SK-N-SH (cell line): ENCODE data around the gene LOXHD1. TPM values are rescaled to one million over a fixed set of nuclear protein-coding genes. Genes with fewer than 3 reads are reported as not detected.

Source experiments
- CTCF ChIA-PET: fragments of 300-600, 350-600 bp; formaldehyde crosslinking; extraction: SDS; loops from one replicate; lab custom pipeline; 2021; lab: Yijun Ruan, JAX
- POLR2A ChIA-PET: fragments of 350-600 bp; sonication (Branson Sonifier 250); formaldehyde crosslinking; extraction: SDS; loops from one replicate; lab custom pipeline; 2020; ENCODE audit warnings: antibody characterized with exemption, inconsistent platforms; lab: Yijun Ruan, JAX
- DNase-seq: peaks from one replicate; pipeline ENCODE4 v3.0.0; 2012
- H2AFZ ChIP-seq: fragments of 200-600 bp; sonication (generic); 2 replicates; pipeline ENCODE4 v1.8.1; 2016; ENCODE audit warnings: antibody characterized with exemption, mild to moderate bottlenecking, low read depth
- H3F3A ChIP-seq: fragments of 200-600 bp; sonication (generic); replicated peaks from 2 replicates; pipeline ENCODE3; 2016; ENCODE audit warnings: antibody characterized with exemption, mild to moderate bottlenecking; ENCODE audit not compliant: insufficient read depth
- H3K27ac ChIP-seq, 2 experiments: fragments of 200-500 bp in 1 of 2; fragments of 200-600 bp in 1 of 2; sonication (Bioruptor generic) in 1 of 2; sonication (generic), shearing (Covaris generic) in 1 of 2; 2 replicates each; pipeline versions ENCODE4 v1.5.1 to v1.6.1; 2014 to 2016; ENCODE audit warnings: low read depth in 2 of 2, inconsistent platforms in 1 of 2, low read length in 1 of 2, mild to moderate bottlenecking in 1 of 2, mixed read lengths in 1 of 2
- H3K27me3 ChIP-seq: fragments of 200-600 bp; sonication (generic), shearing (Covaris generic); 2 replicates; pipeline ENCODE4 v1.6.1; 2016; ENCODE audit warnings: mixed run types; ENCODE audit not compliant: insufficient read depth
- H3K36me3 ChIP-seq, 2 experiments: fragments of 200-500 bp in 1 of 2; fragments of 200-600 bp in 1 of 2; sonication (Bioruptor generic) in 1 of 2; sonication (generic) in 1 of 2; replicated peaks in 1 of 2; 2 replicates each; pipeline versions ENCODE3 to v1.5.1; 2014 to 2016; ENCODE audit warnings: low read length in 1 of 2, mild to moderate bottlenecking in 1 of 2; ENCODE audit not compliant: insufficient read depth in 2 of 2, control insufficient read depth in 1 of 2
- H3K4me1 ChIP-seq, 2 experiments: fragments of 200-500 bp in 1 of 2; fragments of 200-600 bp in 1 of 2; sonication (Bioruptor generic) in 1 of 2; sonication (generic), shearing (Covaris generic) in 1 of 2; 2 replicates each; pipeline versions ENCODE4 v1.5.1 to v1.6.1; 2014 to 2016; ENCODE audit warnings: low read depth in 1 of 2, low read length in 1 of 2, mixed run types in 1 of 2; ENCODE audit not compliant: insufficient read depth in 2 of 2, control insufficient read depth in 1 of 2
- H3K4me2 ChIP-seq: fragments of 200-600 bp; sonication (generic), shearing (Covaris generic); 2 replicates; pipeline ENCODE4 v1.6.1; 2017; ENCODE audit warnings: mixed run types
- H3K4me3 ChIP-seq, 2 experiments: fragments of 200-500 bp in 1 of 2; fragments of 200-600 bp in 1 of 2; sonication (Bioruptor generic) in 1 of 2; sonication (generic), shearing (Covaris generic) in 1 of 2; 2 replicates each; pipeline versions ENCODE4 v1.5.1 to v1.8.1; 2014 to 2016; ENCODE audit warnings: low read depth in 2 of 2, inconsistent platforms in 1 of 2, low read length in 1 of 2, mild to moderate bottlenecking in 1 of 2, mixed read lengths in 1 of 2, moderate library complexity in 1 of 2
- H3K79me2 ChIP-seq: fragments of 200-600 bp; sonication (generic); 2 replicates; pipeline ENCODE4 v1.8.1; 2017; ENCODE audit warnings: mild to moderate bottlenecking; ENCODE audit not compliant: insufficient read depth
- H3K9ac ChIP-seq: fragments of 200-600 bp; sonication (generic); 2 replicates; pipeline ENCODE4 v1.6.1; 2017; ENCODE audit warnings: mixed run types
- H3K9me2 ChIP-seq: fragments of 200-600 bp; sonication (generic); 2 replicates; pipeline ENCODE4 v1.6.1; 2017; ENCODE audit warnings: mixed run types
- H3K9me3 ChIP-seq: fragments of 200-600 bp; sonication (generic); 2 replicates; pipeline ENCODE4 v1.6.1; 2017; ENCODE audit warnings: mixed run types, mild to moderate bottlenecking, moderate library complexity
- H4K20me1 ChIP-seq: fragments of 200-600 bp; sonication (generic); 2 replicates; pipeline ENCODE4 v1.6.1; 2017; ENCODE audit warnings: mild to moderate bottlenecking, mixed run types; ENCODE audit not compliant: insufficient read depth
- CHD2 ChIP-seq: fragments of 150-350 bp; IDR thresholded peaks from 2 replicates; pipeline ENCODE4 v1.6.1; 2018; ENCODE audit warnings: low read length; ENCODE audit not compliant: partially characterized antibody
- ELF1 ChIP-seq: IDR thresholded peaks from 2 replicates; pipeline ENCODE4 v1.4.0; 2012
- GABPA ChIP-seq: IDR thresholded peaks from 2 replicates; pipeline ENCODE4 v1.4.0; 2012; ENCODE audit warnings: low read depth, mild to moderate bottlenecking
- IRF3 ChIP-seq: fragments of 150-350 bp; IDR thresholded peaks from 2 replicates; pipeline ENCODE4 v1.6.1; 2016; ENCODE audit warnings: mild to moderate bottlenecking, low read depth, low read length
- JUND ChIP-seq: IDR thresholded peaks from 2 replicates; pipeline ENCODE4 v1.4.0; 2012
- MEF2A ChIP-seq: IDR thresholded peaks from 2 replicates; pipeline ENCODE4 v1.4.0; 2012; ENCODE audit warnings: low read depth, borderline replicate concordance
- POLR2AphosphoS5 ChIP-seq: IDR thresholded peaks from 2 replicates; pipeline ENCODE4 v1.6.1; 2012; ENCODE audit warnings: low read depth, low read length
- RCOR1 ChIP-seq: fragments of 150-350 bp; IDR thresholded peaks from 2 replicates; pipeline ENCODE4 v1.6.1; 2017; ENCODE audit warnings: antibody characterized with exemption, low read length
- RFX5 ChIP-seq: IDR thresholded peaks from 2 replicates; pipeline ENCODE4 v1.6.1; 2012; ENCODE audit warnings: mild to moderate bottlenecking, improper control_type of control experiment, low read length
- RXRA ChIP-seq: IDR thresholded peaks from 2 replicates; pipeline ENCODE4 v1.4.0; 2012; ENCODE audit warnings: low read depth, mild to moderate bottlenecking, borderline replicate concordance
- SIN3A ChIP-seq: IDR thresholded peaks from 2 replicates; pipeline ENCODE4 v1.6.1; 2012; ENCODE audit warnings: low read depth, mild to moderate bottlenecking, low read length, moderate library complexity, borderline replicate concordance
- YY1 ChIP-seq: IDR thresholded peaks from 2 replicates; pipeline ENCODE4 v1.4.0; 2012; ENCODE audit warnings: low read depth, mild to moderate bottlenecking
- WGBS: methylation state at CpG from one replicate; pipeline ENCODE4 v1.1.6; 2017; ENCODE audit warnings: low lambda C conversion rate; 5-methylcytosine and 5-hydroxymethylcytosine counted together
- polyA plus RNA-seq, 3 experiments: library from polyadenylated mRNA; depleted of rRNA; stranded (reverse); fragments of >200 nt; gene quantifications; 2 replicates each; pipeline ENCODE4 v1.2.3, GENCODE V29; 2012
- TF ChIP-seq, protein P1 (sequence below): IDR thresholded peaks from 2 replicates; pipeline ENCODE4 v1.4.0; 2012; ENCODE audit warnings: low read depth, borderline replicate concordance
- TF ChIP-seq, protein P2 (sequence below): fragments of 200-600 bp; sonication (generic); IDR thresholded peaks from 2 replicates; pipeline ENCODE4 v1.6.1; 2017; ENCODE audit warnings: antibody characterized with exemption, mild to moderate bottlenecking, moderate library complexity

Gene LOXHD1
- polyA plus RNA-seq, 1 of the 3 experiments (the other 2 are of a cell fraction), result not detected

DNA sequence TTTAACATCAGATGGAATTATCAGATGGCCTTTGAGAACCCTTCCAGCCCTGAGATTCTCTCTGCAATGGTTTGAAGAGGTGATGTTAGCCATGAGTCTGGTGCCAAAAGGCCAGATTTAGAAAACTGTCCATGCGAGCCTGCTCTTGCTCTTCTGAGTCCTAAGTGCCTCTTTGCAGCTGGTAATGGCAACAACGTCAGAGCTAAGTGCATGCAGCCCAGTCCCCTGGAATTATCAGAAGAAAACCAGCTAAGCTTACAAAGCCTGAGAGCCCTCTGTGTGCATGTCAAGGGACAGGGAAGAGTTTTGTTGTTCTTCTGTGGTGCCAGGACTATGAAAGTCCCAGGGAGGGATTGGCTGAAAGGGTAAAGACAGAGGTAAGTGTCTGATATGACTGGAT, 89.8 kb downstream of the LOXHD1 start:
- POLR2A ChIA-PET, result no interaction called here
- no peak overlapping the region for H3K27ac ChIP-seq
- H2AFZ ChIP-seq, result no peak overlapping the region
- H3K9me2 ChIP-seq, result no peaks in the 10 kb centered on the region
- TF ChIP-seq CHD2 (no peak), RXRA (no peak), GABPA (no peak), ELF1 (no peak), YY1 (no peak), RCOR1 (no peak), RFX5 (no peak), SIN3A (no peak)
- no peaks in the 10 kb centered on the region for H3K4me1 ChIP-seq
- 17% methylated on average over 2 of the region's 2 CpGs for WGBS
- H3K27me3 ChIP-seq, result no peaks in the 10 kb centered on the region
- H3K36me3 ChIP-seq, result no peaks in the 10 kb centered on the region
- CTCF ChIA-PET, result interaction anchor here (1.0 to 1.5 kb wide), 2 partner anchors 91 to 281 kb away, joined by 3 to 4 read pairs; no protein-coding TSS in a partner anchor
- H3F3A ChIP-seq, result no peaks in the 10 kb centered on the region
- no peaks in the 10 kb centered on the region for H4K20me1 ChIP-seq
- no peaks in the 10 kb centered on the region for H3K79me2 ChIP-seq
- H3K9me3 ChIP-seq, result no peaks in the 10 kb centered on the region
- H3K9ac ChIP-seq, result no peak overlapping the region
- no peak overlapping the region for H3K4me2 ChIP-seq
- H3K4me3 ChIP-seq, result no peak overlapping the region
- DNase-seq, result no peak

- Histone ChIP-seq H3K4me3 (no peak overlapping the region), H3K27ac (no peak overlapping the region), H3K4me2 (no peak overlapping the region), H3F3A (no peaks in the 10 kb centered on the region), H3K9ac (no peak overlapping the region), H3K4me1 (no peaks in the 10 kb centered on the region), H3K36me3 (no peaks in the 10 kb centered on the region), H4K20me1 (no peaks in the 10 kb centered on the region), H3K79me2 (no peaks in the 10 kb centered on the region), H2AFZ (no peak overlapping the region), H3K9me2 (no peaks in the 10 kb centered on the region), H3K9me3 (no peaks in the 10 kb centered on the region), H3K27me3 (no peaks in the 10 kb centered on the region)
- POLR2A ChIA-PET, result no interaction called here
- CTCF ChIA-PET, result no interaction called here
- 27% methylated on average over 7 of the region's 10 CpGs for WGBS
- DNase-seq, result no peak
- TF ChIP-seq, protein P1, sequence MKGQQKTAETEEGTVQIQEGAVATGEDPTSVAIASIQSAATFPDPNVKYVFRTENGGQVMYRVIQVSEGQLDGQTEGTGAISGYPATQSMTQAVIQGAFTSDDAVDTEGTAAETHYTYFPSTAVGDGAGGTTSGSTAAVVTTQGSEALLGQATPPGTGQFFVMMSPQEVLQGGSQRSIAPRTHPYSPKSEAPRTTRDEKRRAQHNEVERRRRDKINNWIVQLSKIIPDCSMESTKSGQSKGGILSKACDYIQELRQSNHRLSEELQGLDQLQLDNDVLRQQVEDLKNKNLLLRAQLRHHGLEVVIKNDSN, result no peak
- TF ChIP-seq SIN3A (no peak), JUND (no peak), IRF3 (no peak), MEF2A (no peak), POLR2AphosphoS5 (no peak), CHD2 (no peak)
- TF ChIP-seq, protein P2, sequence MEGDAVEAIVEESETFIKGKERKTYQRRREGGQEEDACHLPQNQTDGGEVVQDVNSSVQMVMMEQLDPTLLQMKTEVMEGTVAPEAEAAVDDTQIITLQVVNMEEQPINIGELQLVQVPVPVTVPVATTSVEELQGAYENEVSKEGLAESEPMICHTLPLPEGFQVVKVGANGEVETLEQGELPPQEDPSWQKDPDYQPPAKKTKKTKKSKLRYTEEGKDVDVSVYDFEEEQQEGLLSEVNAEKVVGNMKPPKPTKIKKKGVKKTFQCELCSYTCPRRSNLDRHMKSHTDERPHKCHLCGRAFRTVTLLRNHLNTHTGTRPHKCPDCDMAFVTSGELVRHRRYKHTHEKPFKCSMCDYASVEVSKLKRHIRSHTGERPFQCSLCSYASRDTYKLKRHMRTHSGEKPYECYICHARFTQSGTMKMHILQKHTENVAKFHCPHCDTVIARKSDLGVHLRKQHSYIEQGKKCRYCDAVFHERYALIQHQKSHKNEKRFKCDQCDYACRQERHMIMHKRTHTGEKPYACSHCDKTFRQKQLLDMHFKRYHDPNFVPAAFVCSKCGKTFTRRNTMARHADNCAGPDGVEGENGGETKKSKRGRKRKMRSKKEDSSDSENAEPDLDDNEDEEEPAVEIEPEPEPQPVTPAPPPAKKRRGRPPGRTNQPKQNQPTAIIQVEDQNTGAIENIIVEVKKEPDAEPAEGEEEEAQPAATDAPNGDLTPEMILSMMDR, result no peak
Measured at GRCh38 chr18:46566111-46566510, 90.9 kb downstream of the LOXHD1 start.
